HG02973 (cell line): ENCODE results near the gene BIRC2.
"Not testable (repeated sequence)": the region's sequence is repeated elsewhere in the genome, so short reads cannot be mapped to it uniquely, and the experiment has no call there.

Experiments
- ATAC-seq: cut with Tn5 transposase; IDR thresholded peaks from one replicate; pipeline ENCODE4 v1.9.1; 2021; ENCODE audit warnings: moderate library complexity; ENCODE audit not compliant: unreplicated experiment

BIRC2 gene

DNA sequence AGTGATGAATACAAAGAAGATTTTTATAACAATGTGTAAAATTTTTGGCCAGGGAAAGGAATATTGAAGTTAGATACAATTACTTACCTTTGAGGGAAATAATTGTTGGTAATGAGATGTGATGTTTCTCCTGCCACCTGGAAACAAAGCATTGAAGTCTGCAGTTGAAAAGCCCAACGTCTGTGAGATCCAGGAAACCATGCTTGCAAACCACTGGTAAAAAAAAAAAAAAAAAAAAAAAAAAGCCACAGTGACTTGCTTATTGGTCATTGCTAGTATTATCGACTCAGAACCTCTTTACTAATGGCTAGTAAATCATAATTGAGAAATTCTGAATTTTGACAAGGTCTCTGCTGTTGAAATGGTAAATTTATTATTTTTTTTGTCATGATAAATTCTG, 24.5 kb upstream of the BIRC2 start:
- no peak for ATAC-seq

GRCh38 chr11:102323542-102324251, 23.3 kb upstream of the BIRC2 start:
- ATAC-seq = no peak

GRCh38 chr11:102325088-102325487, 21.9 kb upstream of the BIRC2 start:
- no peak for ATAC-seq

DNA sequence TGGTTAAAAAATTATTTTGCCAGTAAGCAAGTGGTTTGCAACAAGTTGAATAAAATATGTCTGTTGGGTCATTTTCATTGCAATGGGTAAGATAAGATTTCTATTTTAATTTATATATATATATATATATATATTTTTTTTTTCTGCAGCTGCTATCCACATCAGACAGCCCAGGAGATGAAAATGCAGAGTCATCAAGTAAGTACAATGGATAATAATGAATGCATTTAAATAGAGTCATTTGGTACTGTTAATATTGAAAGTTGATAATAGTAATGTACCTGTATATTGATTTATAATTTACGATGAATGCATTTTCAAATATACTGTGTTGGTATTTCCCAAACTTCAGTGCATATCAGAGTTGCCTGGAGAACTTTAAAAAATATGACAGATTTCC, 18.3 kb upstream of the BIRC2 start:
- ATAC-seq = no peak

DNA sequence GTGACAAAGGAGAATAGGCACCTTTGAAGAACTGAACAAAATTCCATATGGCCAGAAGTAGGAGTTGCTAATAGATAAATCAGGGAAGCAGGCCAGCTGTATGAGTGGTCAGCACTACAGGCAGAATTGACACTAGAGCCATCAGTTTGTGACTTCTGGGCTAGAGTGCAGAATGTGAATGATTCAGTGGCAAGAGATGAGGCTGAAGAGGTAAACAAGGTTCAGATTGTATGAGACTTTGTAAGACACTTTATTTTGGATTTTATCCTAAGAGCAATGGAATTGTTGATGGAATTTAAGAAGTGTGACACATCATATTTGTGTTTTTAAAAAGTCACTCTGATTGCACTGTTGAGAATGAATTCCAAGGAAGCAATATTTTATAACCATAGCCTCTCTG, 16.8 kb upstream of the BIRC2 start:
- ATAC-seq = no peak

- ATAC-seq = no peak
Measured at GRCh38 chr11:102331341-102331740, 15.7 kb upstream of the BIRC2 start.

GRCh38 chr11:102332611-102332994, 14.4 kb upstream of the BIRC2 start:
- no peak for ATAC-seq

GRCh38 chr11:102338479-102339010, 8.5 kb upstream of the BIRC2 start:
- no peak for ATAC-seq

DNA sequence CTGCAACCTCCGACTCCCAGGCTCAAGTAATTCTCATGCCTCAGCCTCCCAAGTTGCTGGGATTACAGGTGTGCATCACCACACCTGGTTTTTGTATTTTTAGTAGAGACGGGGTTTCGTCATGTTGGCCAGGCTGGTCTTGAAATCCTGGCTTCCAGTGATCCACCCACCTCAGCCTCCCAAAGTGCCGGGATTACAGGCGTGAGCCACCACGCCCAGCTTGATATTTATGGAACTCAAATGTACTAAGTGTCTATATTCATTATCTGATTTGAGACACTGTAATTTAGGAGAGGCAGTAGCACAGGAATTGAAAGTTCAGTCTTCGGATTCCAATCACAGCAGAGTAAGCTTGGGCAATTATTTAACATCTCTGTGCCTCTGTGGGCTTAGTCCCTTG, 5.7 kb upstream of the BIRC2 start:
- ATAC-seq = not testable (repeated sequence)

GRCh38 chr11:102341844-102342318, 5.1 kb upstream of the BIRC2 start:
- peak; percentile 37 for ATAC-seq

- no peak for ATAC-seq
Measured at GRCh38 chr11:102343809-102344208, 3.2 kb upstream of the BIRC2 start.

- ATAC-seq = no peak
Measured at GRCh38 chr11:102345904-102346303, 1.1 kb upstream of the BIRC2 start.

- ATAC-seq = no peak
Measured at GRCh38 chr11:102346456-102346747, 612 bp upstream of the BIRC2 start.

DNA sequence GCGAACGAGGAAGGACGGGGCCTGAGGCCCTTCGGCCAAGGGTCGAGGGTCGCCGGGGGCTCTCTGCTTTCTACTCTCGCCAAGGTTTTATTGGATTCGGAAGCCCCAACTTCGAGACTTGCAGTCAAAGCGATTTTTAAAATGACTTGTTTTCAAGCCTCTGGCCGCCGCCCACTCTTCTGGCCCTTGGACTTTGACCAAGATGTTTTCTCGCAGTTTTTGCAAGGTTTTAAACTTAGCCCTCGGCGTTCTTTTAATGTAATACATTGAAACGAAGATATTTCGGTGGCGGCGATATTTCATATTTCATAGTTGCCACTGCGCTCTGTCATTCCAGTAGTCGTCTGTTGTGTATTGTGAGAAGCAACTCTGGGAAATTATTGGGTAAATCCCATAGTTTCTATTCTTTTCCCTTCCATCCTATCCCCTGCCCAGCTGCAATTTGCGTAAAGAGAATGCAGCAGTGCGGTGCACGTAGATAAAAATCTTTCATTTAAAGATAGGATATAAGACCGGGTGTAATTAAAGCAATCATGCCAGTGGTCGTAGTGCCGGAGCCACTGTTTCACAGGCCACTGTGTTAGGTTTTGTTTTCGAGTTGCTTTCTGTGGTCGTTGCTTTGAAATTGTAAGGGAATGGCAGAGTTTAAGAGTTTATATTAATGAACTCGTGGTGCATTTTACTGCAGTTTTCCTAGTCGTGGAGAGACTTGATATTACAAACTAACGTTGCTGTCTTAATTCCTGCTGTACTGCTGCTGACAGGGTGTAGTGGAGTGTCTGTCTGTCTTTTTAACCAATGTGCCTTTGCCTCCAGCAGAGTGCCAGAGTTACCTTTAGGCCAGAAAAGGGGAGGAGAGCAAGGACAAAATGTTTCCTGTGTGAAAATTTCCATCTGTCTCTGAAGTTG, 702 bp downstream of the BIRC2 start:
- peak; percentile 5 for ATAC-seq

- no peak for ATAC-seq
Measured at GRCh38 chr11:102357116-102357515, 10.1 kb downstream of the BIRC2 start.

DNA sequence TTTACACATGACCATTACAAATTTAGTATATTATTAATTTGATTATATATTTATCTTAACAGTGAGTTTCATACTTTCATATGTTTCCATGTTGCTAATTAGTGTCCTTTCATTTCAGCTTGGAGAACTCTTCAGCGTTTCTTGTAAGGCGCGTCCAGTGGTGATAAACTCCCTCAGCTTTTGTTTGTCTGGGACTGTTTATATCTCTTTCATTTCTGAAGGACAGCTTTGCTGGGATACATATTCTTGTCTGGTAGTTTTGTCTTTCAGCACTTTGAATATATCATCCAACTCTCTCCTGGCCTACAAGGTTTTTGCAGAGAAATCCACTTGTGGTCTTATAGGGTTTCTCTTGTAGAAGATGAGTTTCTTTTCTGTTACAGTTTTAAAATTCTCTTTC, 12.4 kb downstream of the BIRC2 start:
- ATAC-seq = no peak

DNA sequence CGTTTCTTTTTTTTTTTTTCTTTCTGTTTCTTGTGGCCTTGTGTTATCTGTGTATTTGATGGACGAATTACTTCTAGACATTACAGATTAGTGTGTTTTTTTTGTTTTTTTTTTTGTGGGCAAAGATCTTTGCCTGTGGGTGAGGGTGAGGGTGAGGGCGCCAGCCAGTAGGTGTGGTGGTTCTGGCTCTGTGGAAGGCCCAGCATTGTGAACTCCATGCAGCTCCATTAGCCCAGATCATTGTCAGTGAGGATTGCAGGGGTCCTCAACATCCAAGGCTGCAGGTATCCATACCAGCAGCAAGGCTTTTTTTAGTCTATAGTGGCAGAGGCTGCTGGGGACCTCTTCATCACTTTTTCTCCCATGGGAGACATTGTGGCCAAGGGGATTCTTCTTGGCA, 13.7 kb downstream of the BIRC2 start:
- no peak for ATAC-seq

GRCh38 chr11:102361086-102362031, 14.3 kb downstream of the BIRC2 start:
- ATAC-seq = peak; percentile 60

GRCh38 chr11:102364991-102365390, 18.0 kb downstream of the BIRC2 start:
- ATAC-seq = no peak

GRCh38 chr11:102367364-102367763, 20.4 kb downstream of the BIRC2 start:
- ATAC-seq = no peak

GRCh38 chr11:102368472-102368871, 21.5 kb downstream of the BIRC2 start:
- ATAC-seq = peak; percentile 100
